Astrocyte (in vitro differentiated cells and primary cell): Measurements from ENCODE around the gene C2CD4A.

ENCODE experiments used
- CTCF ChIP-seq: IDR thresholded peaks from 2 replicates; pipeline ENCODE4 v1.5.1; 2011; ENCODE audit warnings: low read depth, mild to moderate bottlenecking, inconsistent platforms, low read length, moderate library complexity; ENCODE audit not compliant: insufficient read depth
- EZH2 ChIP-seq: IDR thresholded peaks from 2 replicates; pipeline ENCODE4 v1.6.1; 2012; ENCODE audit warnings: mild to moderate bottlenecking, low read length, inconsistent platforms; ENCODE audit not compliant: insufficient read depth

- TF ChIP-seq CTCF (no peak), EZH2 (no peak)
Measured at GRCh38 chr15:62104846-62105245, 38.1 kb downstream of the C2CD4A start.
